DMS79 (cell line): ENCODE results near the gene VASH1.

Source experiments
- DNase-seq: peaks from one replicate; lab custom pipeline; 2025; lab: John Stamatoyannopoulos, UW

VASH1 gene

GRCh38 chr14:76742966-76743365 lies 18.3 kb upstream of the VASH1 start:
- DNase-seq: no peak

GRCh38 chr14:76752744-76753143 lies 8.5 kb upstream of the VASH1 start:
- DNase-seq: no peak

- DNase-seq: no peak
These were observed 7.6 kb upstream of the VASH1 start for GRCh38 chr14:76753541-76754198.

DNA sequence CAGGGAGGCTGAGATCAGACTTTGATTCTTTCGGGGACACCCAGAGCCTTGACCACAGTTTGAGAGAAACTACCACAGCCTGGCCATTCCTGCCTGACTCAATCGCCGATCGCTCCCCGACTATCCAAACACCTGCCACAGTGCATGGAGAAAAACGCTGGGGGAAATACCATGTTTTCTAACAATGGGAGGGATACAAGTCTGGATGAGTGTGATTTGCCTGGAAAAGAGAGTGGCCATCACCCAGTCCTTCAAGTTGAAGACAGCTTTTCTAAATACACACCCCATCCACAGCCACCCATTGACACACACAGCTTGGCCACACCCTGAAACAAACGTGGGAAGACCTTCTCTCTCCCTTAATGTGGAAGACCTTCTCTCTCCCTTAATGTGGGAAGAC lies 6.7 kb upstream of the VASH1 start:
- no peak for DNase-seq

- DNase-seq: no peak
These were observed 5.5 kb upstream of the VASH1 start for GRCh38 chr14:76755610-76756370.

- no peak for DNase-seq
These were observed 4.9 kb upstream of the VASH1 start for GRCh38 chr14:76756371-76756750.

DNA sequence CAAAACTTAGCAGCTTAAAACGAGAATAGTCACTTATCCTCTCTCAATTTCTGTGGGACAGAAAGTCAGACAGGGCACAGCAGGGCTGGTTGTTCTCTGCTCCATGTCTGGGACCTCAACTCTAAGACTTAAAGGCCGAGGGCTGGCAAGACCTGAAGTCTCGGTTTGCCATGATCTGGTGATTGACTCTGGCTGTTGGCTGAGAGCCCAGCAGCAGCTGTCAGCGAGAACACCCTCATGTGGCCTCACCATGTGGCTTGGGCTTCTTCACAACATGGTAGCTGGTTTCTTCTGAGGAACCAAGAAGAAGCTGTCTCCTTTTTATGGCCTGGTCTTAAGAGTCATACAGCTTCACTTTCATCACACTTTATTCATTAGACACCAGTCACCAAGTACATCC lies 1.7 kb upstream of the VASH1 start:
- DNase-seq: no peak

- DNase-seq: no peak
These were observed 735 bp upstream of the VASH1 start for GRCh38 chr14:76760331-76761135.

DNA sequence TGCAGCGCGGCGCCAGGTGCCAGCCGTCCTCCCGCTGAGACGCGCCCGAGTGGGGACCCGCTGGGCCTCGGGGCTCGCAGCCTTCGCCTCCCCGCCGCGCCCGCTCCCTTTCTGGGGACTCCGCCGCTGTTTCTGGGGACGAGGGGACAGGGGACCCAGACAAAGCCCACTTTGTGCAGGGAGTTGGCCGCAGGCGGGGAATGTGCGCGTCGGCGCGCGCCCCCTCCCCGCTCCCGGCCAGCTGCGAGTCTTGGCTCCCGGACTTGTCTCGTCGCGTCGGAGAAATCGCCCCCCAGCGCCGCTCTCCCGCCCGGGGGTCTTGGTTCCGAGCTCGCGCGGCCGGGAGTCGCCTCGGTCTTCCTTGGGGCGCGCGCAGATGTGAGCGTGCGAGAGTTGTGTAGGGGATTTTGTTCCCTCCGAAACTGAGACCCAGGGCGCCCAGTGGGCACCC lies 717 bp downstream of the VASH1 start:
- DNase-seq: no peak

DNA sequence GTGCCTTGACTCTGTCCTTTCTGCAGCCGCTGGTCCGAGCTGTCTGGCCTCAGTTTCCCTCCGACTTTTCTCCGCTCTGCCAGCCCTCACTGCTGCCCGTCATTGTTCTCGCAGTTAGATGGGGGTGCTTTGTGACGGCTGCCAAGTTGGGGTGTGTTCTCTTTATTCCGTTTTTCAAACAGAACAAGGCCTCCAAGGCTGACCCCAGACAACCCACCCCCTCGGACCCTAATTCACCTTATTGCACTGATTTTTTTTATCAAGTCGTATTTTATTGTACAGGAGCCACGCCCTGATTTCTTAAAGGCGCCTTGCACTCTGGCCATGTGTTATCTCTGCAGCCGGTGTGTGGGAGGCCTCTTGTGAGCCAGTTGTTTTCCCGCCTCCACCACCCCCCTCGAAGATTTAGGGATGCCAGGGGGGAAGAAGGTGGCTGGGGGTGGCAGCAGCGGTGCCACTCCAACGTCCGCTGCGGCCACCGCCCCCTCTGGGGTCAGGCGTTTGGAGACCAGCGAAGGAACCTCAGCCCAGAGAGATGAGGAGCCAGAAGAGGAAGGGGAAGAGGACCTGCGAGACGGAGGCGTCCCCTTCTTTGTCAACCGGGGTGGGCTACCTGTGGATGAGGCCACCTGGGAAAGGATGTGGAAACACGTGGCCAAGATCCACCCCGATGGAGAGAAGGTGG lies 1.3 kb downstream of the VASH1 start:
- no peak for DNase-seq

DNA sequence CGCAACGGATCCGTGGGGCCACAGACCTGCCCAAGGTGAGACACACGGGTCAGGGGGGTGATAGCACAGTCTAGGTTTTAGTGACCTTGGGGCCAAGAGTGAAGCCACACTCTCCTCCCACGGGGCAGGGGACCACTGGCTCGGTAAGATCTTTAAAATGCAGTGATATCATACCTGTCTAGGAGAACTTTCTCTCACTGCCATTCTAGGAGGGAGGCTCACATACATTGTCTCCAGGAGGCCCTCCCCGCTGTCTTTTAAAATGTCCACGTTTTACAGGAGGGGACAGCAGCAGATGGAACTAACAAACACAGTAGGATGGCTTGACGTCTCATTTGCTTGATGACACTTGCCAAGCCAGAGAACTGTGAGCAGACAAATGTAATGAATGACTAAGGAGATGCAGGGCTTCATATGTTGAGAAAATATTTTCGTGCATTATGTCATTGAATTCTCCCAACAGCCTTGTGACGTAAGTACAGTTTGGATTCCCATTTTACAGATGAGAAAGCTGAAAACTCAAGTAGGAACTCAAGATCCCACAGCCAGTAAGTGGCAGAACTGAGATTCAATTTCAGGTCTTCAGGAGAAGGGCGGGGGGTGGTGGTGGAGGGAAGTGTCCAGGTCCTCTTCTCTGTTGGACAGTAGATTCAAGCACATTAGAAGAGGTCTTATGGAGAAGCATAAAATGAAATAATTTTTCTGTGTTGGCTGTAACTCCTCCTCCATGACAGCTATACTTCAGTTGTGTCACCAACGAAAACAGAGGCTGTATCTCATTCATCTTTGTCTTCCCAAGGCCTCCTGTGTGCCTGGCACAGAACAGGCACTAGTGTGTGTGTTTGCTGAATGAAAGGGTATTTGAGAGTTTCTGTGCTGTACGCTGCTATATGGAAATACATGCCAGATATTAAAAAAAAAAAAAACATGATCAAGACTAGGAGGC lies 2.1 kb downstream of the VASH1 start:
- no peak for DNase-seq

DNA sequence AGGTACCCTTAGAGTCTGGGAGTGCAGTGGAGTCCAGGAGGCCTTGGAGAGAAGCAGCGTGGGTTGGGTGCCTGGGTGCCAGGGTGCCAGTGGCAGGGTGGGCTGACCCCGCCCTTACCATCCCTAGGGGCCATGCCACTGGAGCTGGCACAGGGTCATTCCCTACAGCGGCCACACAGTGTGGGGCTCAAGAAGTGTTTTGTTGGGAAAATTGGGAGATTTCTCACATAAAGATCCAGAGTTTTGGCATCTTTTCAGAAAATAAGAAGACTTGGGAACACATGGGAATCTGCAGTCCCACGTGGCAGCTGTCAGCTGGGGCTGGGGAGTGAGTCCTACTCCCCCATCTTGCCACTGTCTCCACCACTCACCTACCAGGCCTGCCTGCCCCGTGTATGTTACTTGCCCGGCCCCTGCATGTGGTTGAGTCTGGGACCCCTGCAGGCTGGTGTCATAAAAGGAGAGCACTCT lies 4.2 kb downstream of the VASH1 start:
- DNase-seq: no peak

- no peak for DNase-seq
These were observed 6.7 kb downstream of the VASH1 start for GRCh38 chr14:76767681-76768656.

DNA sequence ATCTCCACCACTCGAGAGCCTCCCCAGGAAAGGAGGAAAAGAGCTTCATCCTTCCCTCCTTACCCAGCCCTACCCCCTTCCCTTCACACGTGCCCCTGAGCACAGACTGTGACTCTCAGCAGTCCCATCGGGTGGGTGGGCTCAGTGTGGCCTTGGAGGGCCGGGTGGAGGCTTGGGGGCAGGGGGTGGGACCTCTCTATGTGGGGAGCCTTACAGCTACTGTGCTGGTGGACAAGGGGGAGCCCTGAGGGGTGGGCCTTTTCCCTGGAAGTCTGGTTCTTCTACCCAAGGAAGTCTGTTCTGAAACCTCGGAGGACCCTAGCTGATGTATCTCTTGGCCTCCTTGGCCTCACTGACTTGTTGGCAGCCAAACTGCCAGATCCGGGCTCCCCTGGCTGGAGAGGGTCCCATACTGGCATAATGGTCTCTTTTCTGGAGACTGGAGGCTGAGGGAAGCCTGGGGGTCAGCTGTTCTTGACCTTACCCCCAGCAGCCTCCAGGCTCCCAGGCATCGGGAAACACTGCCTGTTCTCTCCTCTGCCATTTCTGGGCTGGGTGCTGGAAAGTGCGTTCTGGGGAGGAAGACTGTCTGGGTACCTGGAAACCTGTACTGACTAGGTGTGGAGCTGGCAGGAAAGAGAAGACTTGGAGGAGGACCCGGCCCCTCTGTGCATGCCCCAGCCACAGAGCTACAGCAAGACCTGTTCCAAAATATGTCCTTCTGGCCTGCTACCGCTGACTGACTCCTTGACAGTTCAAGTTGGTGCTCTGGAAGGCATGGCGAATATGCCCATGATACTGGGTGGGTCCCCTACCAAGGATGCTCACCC lies 7.6 kb downstream of the VASH1 start:
- no peak for DNase-seq

DNA sequence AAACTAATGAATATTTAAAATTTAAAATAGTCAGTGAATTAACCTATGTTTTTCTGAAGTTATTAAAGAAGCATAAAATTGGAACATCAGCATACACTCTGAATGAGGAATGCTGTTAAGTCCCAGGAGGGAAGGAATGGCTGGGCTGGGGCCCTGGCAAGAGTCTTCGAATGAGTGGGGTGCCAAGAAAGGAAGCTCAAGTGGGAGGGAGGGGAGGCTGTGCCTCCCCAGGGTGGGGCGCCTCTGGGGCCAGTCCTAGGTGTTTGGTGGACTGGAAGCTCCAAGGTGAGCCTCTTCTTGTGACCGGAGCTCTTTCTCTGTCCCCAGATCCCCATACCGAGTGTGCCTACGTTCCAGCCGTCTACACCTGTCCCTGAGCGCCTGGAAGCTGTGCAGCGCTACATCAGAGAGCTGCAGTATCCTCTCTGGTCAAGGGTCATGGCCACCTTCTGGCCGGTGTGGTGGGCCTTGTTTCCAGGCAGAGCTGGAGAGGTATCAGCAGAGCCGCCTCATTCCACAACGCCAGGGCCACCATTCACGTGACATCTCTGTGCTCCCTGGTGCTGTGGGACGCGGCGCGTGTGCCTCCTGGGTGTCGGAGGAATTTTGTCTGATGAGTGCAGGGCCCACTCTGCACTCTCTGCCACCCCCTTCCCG lies 8.5 kb downstream of the VASH1 start:
- DNase-seq: no peak

DNA sequence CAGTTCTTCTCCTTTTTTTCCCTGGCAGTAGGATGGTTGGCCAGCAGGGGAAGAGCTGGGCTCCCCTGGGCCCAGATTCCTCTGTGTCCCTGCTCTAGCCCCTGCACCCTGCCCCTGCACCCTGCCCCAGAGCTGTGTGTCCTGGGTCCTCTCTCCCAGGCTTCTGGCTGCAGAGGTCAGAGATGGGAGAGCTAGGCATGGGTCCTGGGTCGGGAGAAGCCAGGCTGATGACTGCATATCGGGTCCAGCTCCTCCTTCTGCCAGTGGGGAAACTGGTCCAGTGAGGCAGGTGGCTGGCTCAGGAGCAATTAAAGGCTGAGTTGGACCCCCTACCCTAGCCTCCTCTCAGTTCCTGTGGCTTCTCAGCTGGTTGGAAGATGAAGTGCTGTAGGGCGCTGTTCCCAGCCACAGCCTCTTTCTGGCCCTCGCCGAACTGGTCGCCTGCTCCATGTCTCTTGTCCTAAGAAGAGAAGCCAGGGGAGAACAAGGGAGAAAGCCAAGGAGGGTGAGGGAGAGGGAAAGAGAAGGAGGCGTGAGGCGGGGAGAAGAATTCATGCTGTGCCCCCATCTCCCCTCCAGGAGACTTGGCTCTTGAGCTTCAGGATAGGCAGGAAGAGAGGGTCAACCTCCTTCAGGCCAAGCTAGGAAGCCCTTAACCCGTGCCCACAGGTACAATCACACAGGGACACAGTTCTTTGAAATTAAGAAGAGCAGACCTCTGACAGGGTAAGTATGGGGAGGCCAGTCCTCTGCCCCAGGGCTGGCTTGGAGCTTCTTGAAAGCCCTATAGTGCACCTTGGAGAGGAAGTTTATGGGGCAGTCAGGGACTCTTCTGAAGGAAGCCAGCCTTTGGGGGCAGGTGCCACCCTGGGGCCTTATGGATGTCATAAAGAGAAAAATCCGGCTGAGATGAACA lies 9.5 kb downstream of the VASH1 start:
- peak; percentile 60 for DNase-seq

DNA sequence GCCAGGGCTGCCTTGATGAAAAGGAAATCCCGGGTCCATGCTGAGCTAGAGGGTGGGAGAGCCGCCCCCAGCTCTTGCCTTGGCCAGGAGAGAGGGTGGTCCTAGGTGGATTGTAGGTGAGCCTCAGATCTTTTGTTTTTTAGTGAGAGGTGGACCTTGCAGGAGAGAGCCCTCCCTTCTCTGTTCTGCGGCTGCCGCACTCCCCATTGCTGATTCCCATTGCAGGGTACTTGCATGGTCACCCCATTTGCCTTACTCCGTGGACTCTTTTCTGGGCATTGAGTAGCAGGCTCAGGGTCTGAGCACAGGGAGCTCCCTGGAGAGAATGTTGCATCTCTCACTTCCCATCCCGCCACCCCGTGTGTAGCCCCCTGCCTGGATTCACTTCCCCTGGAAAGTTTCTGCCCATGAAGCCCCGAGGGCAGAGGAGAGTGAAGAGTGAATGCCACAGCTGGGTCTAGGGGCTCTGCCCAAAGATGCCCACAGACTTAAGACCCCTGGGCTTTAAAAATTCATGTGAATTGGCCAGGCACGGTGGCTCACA lies 10.2 kb downstream of the VASH1 start:
- DNase-seq: no peak
